ENCODE data around the gene PREX1.

The PREX1 gene

DNA sequence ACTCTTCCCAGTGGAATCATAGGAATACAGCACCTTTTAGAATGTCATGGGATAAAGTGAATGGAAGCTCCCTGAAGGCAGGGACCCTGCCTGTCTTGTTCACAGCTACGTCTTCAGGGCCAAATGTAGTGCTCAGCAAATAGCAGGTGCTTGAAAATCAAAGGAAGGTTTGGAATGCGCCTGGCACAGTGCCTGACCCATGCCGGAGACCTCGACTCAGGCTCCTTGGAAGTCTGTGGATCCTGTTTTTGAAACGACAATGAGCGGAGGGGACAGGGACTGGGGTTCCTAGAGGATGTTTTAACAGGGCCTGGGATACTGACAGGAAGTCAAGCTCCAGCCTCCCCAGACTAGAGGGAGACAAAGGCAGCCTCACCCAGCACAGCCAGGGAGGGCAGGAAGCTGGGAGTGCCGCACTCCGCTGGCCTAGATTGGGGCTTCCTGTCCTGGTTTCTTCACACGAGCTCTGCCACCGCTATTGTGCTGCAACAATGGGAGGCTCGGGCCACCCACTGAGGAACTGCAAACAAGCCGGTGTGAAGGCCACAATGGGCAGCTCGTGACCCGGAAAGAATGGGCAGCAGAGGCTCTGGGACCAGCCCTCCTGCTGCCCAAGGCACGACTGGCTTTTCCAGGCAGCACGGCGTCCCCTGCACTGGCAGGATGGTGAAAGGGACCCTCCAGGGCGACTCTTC lies 76.7 kb downstream of the PREX1 start:
- Mint-ChIP-seq H3K27ac (ENCODE audit: low read depth) (peak overlapping the region; percentile 47), H3K9me3 (no peaks in the 10 kb centered on the region), H3K4me3 (peak overlapping the region; percentile 77), H3K27me3 (no peaks in the 10 kb centered on the region), H3K4me1 (peaks cover 82% of the 10 kb centered on the region), H3K36me3 (ENCODE audit: insufficient read depth) (peaks cover 15% of the 10 kb centered on the region)
- DNase-seq (ENCODE audit: low spot score in 2 of 2), result peak in 1 of 2 donors; percentile 32
- peak; percentile 93 for ATAC-seq (replicated peaks; ENCODE audit: extremely low read depth, poor library complexity, severe bottlenecking)

DNA sequence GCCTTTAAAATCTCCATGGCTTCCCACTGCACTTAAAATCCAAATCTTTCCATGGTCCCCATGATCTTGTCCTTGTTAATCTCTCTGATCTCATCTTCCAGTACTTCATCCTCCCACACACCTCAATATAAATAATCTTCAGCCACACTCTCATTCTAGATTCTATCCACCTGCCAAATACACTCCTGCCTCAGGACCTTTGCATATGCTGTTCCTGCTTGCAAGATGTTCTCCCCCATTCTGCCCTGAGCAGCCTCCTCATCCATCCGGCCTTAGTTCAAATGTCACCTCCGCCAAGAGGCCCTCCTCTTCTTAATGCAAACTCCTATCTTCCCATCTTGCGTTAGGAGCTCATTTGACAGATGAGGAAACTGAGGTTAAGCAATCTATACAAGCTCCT lies 77.4 kb downstream of the PREX1 start:
- peak overlapping the region; percentile 0 for H3K4me3 Mint-ChIP-seq
- no peak for ATAC-seq (replicated peaks; ENCODE audit: extremely low read depth, poor library complexity, severe bottlenecking)
- H3K36me3 Mint-ChIP-seq (ENCODE audit: insufficient read depth), result peaks cover 15% of the 10 kb centered on the region

DNA sequence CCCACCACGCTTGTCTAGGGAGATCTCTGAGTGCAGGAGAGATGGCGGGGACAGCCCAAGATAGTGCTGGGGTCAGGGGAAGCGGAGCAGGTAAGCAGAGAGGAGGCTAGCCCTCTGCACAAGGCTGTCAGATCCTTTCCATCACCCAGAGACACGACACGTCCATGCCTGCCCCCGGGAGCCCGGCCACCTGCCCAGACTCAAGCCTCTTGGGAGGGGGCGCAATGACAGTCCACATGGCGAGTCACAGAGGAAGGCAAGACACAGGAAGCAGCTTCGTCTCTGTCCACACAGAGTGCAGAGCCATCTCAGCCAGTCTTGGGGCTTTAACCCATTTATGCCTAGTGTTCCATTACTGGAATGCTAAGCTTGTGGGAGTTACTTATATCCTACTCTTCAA lies 78.4 kb downstream of the PREX1 start:
- peak overlapping the region; percentile 61 for H3K4me3 Mint-ChIP-seq
- H3K27me3 Mint-ChIP-seq, result no peaks in the 10 kb centered on the region
- peaks cover 16% of the 10 kb centered on the region for H3K36me3 Mint-ChIP-seq (ENCODE audit: insufficient read depth)
- DNase-seq (ENCODE audit: low spot score in 2 of 2) (no peak), ATAC-seq (replicated peaks; ENCODE audit: extremely low read depth, poor library complexity, severe bottlenecking) (no peak)
- H3K27ac Mint-ChIP-seq (ENCODE audit: low read depth), result peak overlapping the region; percentile 47
- no peaks in the 10 kb centered on the region for H3K9me3 Mint-ChIP-seq
- peaks cover 70% of the 10 kb centered on the region for H3K4me1 Mint-ChIP-seq

More for the DNA sequence above, 77.4 kb downstream of the PREX1 start:
- Mint-ChIP-seq H3K27me3 (no peaks in the 10 kb centered on the region), H3K4me1 (peaks cover 77% of the 10 kb centered on the region), H3K9me3 (no peaks in the 10 kb centered on the region), H3K27ac (ENCODE audit: low read depth) (peak overlapping the region; percentile 47)
- DNase-seq (ENCODE audit: low spot score in 2 of 2), result no peak

DNA sequence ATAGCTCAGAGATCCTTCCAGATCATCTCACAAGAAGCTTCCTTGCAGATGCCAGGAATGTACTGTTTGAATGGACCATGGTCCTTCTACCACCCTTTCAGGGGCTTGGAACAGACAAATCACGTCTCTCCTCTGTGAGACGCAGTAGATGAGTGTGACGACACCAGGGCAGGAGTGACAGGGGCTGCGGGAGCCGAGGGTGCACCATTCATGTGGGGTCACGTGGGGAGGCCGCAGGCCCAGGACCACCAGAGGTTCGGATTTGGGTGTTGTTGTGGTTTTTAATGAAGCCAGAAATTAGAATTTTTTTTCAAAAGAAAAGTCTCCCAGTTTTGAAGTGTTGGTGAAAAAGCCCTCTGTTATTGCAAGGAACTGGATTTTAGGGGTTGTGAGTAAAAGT lies 79.2 kb downstream of the PREX1 start:
- no peak for ATAC-seq (replicated peaks; ENCODE audit: extremely low read depth, poor library complexity, severe bottlenecking)
- Mint-ChIP-seq H3K27me3 (no peaks in the 10 kb centered on the region), H3K36me3 (ENCODE audit: insufficient read depth) (peaks cover 21% of the 10 kb centered on the region), H3K9me3 (no peaks in the 10 kb centered on the region), H3K4me1 (peaks cover 65% of the 10 kb centered on the region), H3K4me3 (peak overlapping the region; percentile 61), H3K27ac (ENCODE audit: low read depth) (peak overlapping the region; percentile 47)
- no peak for DNase-seq (ENCODE audit: low spot score in 2 of 2)

DNA sequence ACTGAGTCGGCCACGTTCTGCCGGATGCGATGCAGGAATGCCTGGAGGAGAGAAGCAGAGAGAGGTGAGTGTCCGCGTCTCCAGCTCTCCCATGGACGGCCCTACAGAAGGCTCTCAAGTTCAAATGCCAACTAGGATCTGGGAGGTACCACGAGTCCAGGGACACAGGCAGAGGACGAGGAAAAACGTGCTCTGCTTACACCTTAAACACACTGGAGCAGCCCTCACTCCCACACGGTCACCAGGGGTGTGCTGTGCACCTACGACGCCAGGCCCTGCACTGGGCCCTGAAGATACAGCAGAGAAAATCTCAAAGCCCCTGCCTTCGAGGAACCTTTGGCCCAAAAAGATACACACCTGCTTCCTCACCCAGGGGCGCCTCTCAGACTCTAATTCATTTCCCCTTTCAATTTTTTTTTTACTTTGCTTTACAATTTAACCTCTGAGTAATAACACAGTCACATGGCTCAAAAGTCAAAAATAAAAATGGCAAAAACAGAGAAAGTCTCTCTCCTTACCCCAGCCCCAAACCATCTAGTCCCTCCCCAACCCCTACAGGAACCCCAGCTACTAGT lies 79.9 kb downstream of the PREX1 start:
- H3K27me3 Mint-ChIP-seq, result no peaks in the 10 kb centered on the region
- no peak overlapping the region for H3K4me3 Mint-ChIP-seq
- H3K9me3 Mint-ChIP-seq, result no peaks in the 10 kb centered on the region
- ATAC-seq (replicated peaks; ENCODE audit: extremely low read depth, poor library complexity, severe bottlenecking) (no peak), DNase-seq (ENCODE audit: low spot score in 2 of 2) (no peak)
- H3K4me1 Mint-ChIP-seq, result peaks cover 65% of the 10 kb centered on the region
- peak overlapping the region; percentile 47 for H3K27ac Mint-ChIP-seq (ENCODE audit: low read depth)
- H3K36me3 Mint-ChIP-seq (ENCODE audit: insufficient read depth), result peaks cover 28% of the 10 kb centered on the region

GRCh38 chr20:48745330-48745729 lies 82.5 kb downstream of the PREX1 start:
- Mint-ChIP-seq H3K27me3 (no peaks in the 10 kb centered on the region), H3K4me1 (peaks cover 49% of the 10 kb centered on the region), H3K9me3 (no peaks in the 10 kb centered on the region), H3K27ac (ENCODE audit: low read depth) (no peak overlapping the region), H3K36me3 (ENCODE audit: insufficient read depth) (peaks cover 42% of the 10 kb centered on the region), H3K4me3 (no peak overlapping the region)
- ATAC-seq (replicated peaks; ENCODE audit: extremely low read depth, poor library complexity, severe bottlenecking) (no peak), DNase-seq (ENCODE audit: low spot score in 2 of 2) (no peak)

GRCh38 chr20:48744515-48744914 lies 83.3 kb downstream of the PREX1 start:
- no peak for ATAC-seq (replicated peaks; ENCODE audit: extremely low read depth, poor library complexity, severe bottlenecking)
- Mint-ChIP-seq H3K4me1 (peaks cover 49% of the 10 kb centered on the region), H3K4me3 (no peak overlapping the region), H3K27ac (ENCODE audit: low read depth) (no peak overlapping the region), H3K27me3 (no peaks in the 10 kb centered on the region), H3K9me3 (no peaks in the 10 kb centered on the region), H3K36me3 (ENCODE audit: insufficient read depth) (peaks cover 44% of the 10 kb centered on the region)
- DNase-seq (ENCODE audit: low spot score in 2 of 2), result no peak

DNA sequence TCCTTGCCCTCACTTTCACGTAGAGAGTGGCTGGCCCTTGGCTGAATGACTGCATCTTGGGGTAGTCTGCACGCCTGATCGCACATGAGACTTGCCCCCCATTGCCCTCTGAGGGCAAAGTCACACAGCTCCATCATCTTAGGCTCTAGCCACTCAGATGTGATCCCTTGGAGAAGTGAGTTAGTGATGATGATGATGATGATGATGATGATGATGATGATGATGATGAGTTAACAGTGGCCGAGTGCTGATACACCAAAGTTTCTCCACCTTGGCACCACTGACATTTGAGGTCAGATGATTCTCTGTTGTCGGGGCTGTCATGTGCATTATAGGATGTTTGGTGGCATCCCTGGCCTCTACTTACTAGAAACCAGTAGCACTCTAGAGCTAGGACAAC lies 84.0 kb downstream of the PREX1 start:
- no peak overlapping the region for H3K27ac Mint-ChIP-seq (ENCODE audit: low read depth)
- DNase-seq (ENCODE audit: low spot score in 2 of 2), result no peak
- peaks cover 46% of the 10 kb centered on the region for H3K36me3 Mint-ChIP-seq (ENCODE audit: insufficient read depth)
- H3K9me3 Mint-ChIP-seq, result no peaks in the 10 kb centered on the region
- H3K27me3 Mint-ChIP-seq, result no peaks in the 10 kb centered on the region
- no peak overlapping the region for H3K4me3 Mint-ChIP-seq
- no peak for ATAC-seq (replicated peaks; ENCODE audit: extremely low read depth, poor library complexity, severe bottlenecking)
- H3K4me1 Mint-ChIP-seq, result peaks cover 49% of the 10 kb centered on the region

GRCh38 chr20:48742912-48743680 lies 84.7 kb downstream of the PREX1 start:
- H3K27me3 Mint-ChIP-seq, result no peaks in the 10 kb centered on the region
- H3K4me3 Mint-ChIP-seq, result no peak overlapping the region
- no peak for DNase-seq (ENCODE audit: low spot score in 2 of 2)
- H3K4me1 Mint-ChIP-seq, result peaks cover 49% of the 10 kb centered on the region
- no peak overlapping the region for H3K27ac Mint-ChIP-seq (ENCODE audit: low read depth)
- no peak for ATAC-seq (replicated peaks; ENCODE audit: extremely low read depth, poor library complexity, severe bottlenecking)
- no peaks in the 10 kb centered on the region for H3K9me3 Mint-ChIP-seq
- H3K36me3 Mint-ChIP-seq (ENCODE audit: insufficient read depth), result peaks cover 42% of the 10 kb centered on the region

GRCh38 chr20:48742233-48742632 lies 85.6 kb downstream of the PREX1 start:
- Mint-ChIP-seq H3K9me3 (no peaks in the 10 kb centered on the region), H3K4me3 (no peak overlapping the region), H3K36me3 (ENCODE audit: insufficient read depth) (peaks cover 42% of the 10 kb centered on the region), H3K4me1 (peaks cover 55% of the 10 kb centered on the region), H3K27me3 (no peaks in the 10 kb centered on the region), H3K27ac (ENCODE audit: low read depth) (no peak overlapping the region)
- ATAC-seq (replicated peaks; ENCODE audit: extremely low read depth, poor library complexity, severe bottlenecking) (no peak), DNase-seq (ENCODE audit: low spot score in 2 of 2) (no peak)

DNA sequence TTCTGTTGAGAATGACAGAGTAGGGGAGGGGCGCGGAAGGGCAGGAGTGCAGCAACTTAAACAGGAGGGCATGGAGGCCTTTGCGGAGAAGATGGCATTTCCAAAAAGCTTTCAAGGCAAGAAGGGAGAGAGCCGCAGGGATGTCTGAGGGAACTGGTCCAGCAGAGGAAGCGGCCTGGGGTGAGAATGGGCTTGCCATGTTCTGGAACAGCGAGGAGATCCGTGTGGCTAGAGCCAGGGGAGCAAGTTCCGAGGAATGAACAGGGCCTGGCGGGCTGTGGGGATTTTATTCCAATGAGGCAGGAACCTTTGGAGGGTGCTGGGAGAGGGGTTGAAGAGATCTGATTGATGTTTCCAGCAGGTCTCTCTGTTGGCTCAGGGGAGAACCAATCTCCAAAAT lies 86.1 kb downstream of the PREX1 start:
- Mint-ChIP-seq H3K4me3 (no peak overlapping the region), H3K36me3 (ENCODE audit: insufficient read depth) (peaks cover 42% of the 10 kb centered on the region), H3K27ac (ENCODE audit: low read depth) (peak overlapping the region; percentile 20), H3K4me1 (peaks cover 61% of the 10 kb centered on the region), H3K27me3 (no peaks in the 10 kb centered on the region), H3K9me3 (no peaks in the 10 kb centered on the region)
- ATAC-seq (replicated peaks; ENCODE audit: extremely low read depth, poor library complexity, severe bottlenecking), result no peak
- no peak for DNase-seq (ENCODE audit: low spot score in 2 of 2)

DNA sequence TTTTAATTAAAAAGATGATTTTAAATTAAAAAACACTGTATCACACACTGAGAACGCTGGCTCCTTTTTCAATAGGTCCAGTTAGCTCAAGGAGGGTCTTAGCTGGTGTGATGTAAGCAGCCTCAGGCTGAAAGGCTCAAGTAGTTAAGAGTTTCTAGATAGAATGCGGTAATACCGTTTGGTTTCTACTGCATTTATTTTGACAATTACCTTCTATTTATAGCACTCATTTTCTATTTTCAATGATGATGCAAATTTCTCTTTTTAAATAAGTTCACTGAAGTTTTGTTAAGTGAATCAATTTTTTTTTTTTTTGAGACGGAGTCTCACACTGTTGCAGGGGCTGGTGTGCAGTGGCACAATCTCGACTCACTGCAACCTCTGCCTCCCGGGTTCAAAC lies 87.1 kb downstream of the PREX1 start:
- peaks cover 65% of the 10 kb centered on the region for H3K4me1 Mint-ChIP-seq

DNA sequence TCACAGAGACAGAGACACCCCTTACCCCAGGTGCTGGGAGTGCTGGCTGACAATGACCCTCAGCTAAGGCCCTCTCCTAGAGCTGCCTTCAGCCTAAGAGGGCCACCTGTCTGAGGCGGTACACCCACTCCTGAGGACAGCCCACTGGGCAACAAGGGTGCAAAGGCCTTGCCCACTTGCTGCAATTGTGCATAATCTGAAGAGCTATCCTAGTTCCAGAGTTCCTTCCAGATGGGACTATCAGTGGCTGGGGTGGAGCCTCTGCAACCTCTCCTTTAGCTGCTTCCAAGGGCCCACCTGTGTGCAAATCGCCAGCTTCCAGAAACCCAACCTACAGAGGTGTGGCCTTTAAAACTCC lies 87.5 kb downstream of the PREX1 start:
- H3K27ac Mint-ChIP-seq (ENCODE audit: low read depth), result peak overlapping the region; percentile 98

More for the DNA sequence above, 87.1 kb downstream of the PREX1 start:
- Mint-ChIP-seq H3K9me3 (no peaks in the 10 kb centered on the region), H3K27ac (ENCODE audit: low read depth) (no peak overlapping the region), H3K36me3 (ENCODE audit: insufficient read depth) (peaks cover 49% of the 10 kb centered on the region), H3K27me3 (no peaks in the 10 kb centered on the region), H3K4me3 (no peak overlapping the region)
- DNase-seq (ENCODE audit: low spot score in 2 of 2), result no peak
- no peak for ATAC-seq (replicated peaks; ENCODE audit: extremely low read depth, poor library complexity, severe bottlenecking)

More for the DNA sequence above, 87.5 kb downstream of the PREX1 start:
- ATAC-seq (replicated peaks; ENCODE audit: extremely low read depth, poor library complexity, severe bottlenecking) (no peak), DNase-seq (ENCODE audit: low spot score in 2 of 2) (no peak)
- H3K36me3 Mint-ChIP-seq (ENCODE audit: insufficient read depth), result peaks cover 49% of the 10 kb centered on the region
- H3K9me3 Mint-ChIP-seq, result no peaks in the 10 kb centered on the region
- H3K4me1 Mint-ChIP-seq, result peaks cover 65% of the 10 kb centered on the region
- H3K27me3 Mint-ChIP-seq, result no peaks in the 10 kb centered on the region
- H3K4me3 Mint-ChIP-seq, result peak overlapping the region; percentile 69
